HT-29 (cell line): Measurements from ENCODE around the gene COL11A1. TPM values are rescaled to one million over a fixed set of nuclear protein-coding genes. Genes with fewer than 3 reads are reported as not detected.
"Not testable (repeated sequence)": the region's sequence is repeated elsewhere in the genome, so short reads cannot be mapped to it uniquely, and the experiment has no call there.

Experiments
- DNase-seq: peaks from one replicate; pipeline ENCODE4 v3.0.0-alpha.2; 2015; ENCODE audit warnings: low spot score
- total RNA-seq: library from RNA; depleted of rRNA; stranded (reverse); fragments of >200 nt; shearing (Covaris generic); gene quantifications from 2 replicates; pipeline ENCODE4 v1.2.3, GENCODE V29; 2014

The COL11A1 gene
- total RNA-seq, 1 experiment from 2014 or later, result not detected

DNA sequence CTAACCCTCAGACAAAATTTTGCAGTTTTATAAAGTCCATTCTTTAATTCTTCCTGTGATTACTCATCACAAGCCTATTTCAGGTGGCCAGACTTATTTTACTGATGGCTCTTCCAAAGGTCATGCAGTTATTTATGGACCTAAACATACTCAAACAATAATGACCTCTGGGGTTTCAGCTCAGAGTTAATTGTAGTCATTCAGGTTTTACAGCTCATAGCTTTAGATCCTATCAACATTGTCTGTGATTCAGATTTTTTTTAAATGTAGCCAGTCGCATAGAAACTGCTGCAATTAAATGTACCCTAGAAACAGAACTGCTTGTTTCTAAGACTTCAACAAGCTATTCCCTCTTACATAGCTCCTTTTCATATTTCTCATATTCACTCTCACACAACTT is 270.8 kb downstream of the COL11A1 start:
- peak; percentile 34 for DNase-seq

DNA sequence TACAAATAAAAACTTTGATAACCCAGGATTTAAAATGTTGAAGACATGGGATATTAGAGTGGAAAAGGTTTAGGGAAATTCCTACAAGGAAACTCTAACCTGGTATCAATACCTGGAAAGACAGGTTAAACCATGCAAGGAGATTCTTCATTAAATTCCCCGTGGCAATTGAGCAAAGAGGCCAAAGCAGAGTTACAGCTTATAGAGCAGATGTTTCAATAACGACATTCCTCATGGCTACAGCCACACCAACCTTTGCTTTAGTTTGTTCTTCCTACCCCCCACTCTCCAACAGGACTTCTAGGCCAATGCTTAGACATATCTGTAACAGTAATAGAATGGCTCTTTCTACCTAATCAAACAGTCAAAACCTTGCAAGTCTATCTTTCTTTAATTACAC is 271.3 kb downstream of the COL11A1 start:
- no peak for DNase-seq

- no peak for DNase-seq
Observed at GRCh38 chr1:102834688-102835320, 273.5 kb downstream of the COL11A1 start.

DNA sequence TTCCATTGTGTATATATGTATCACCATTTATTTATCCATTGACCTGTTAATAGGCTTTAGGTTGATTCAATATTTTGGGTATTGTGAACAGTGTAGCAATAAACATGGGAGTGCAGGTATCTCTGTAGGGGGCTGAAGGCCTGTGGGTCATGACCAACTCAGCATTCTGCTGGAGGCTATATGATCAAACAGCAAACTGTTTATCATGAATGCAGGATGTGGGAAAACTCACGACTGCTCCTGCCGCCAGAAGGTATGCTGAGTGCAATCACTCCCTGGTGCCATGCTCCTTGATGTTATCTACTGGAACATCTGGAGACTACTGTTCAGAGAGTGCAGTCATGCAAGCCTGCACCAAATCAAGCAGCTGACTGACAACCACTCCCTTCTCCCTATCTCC is 275.2 kb downstream of the COL11A1 start:
- no peak for DNase-seq

GRCh38 chr1:102826706-102827105 is 281.6 kb downstream of the COL11A1 start:
- not testable (repeated sequence) for DNase-seq
